Mesenchymal stem cell (in vitro differentiated cells and primary cell): ENCODE data around the gene FOXP1.
A peak's percentile ranks its signal among the peaks of the same experiment; 100 is the strongest.
"Not testable (repeated sequence)": the region's sequence is repeated elsewhere in the genome, so short reads cannot be mapped to it uniquely, and the experiment has no call there.

Experiments
- DNase-seq: peaks from one replicate; pipeline ENCODE4 v3.0.0-alpha.2; 2013
- H2AFZ ChIP-seq: one replicate; pipeline ENCODE4 v1.6.1; 2013; ENCODE audit warnings: low read depth, mild to moderate bottlenecking, control low read depth, inconsistent platforms, low read length, moderate library complexity
- H2AK5ac ChIP-seq: 2 replicates; pipeline ENCODE4 v1.6.1; 2013; ENCODE audit warnings: low read length, moderate library complexity, mild to moderate bottlenecking, inconsistent platforms; ENCODE audit not compliant: severe bottlenecking
- H2BK120ac ChIP-seq: one replicate; pipeline ENCODE4 v1.6.1; 2013; ENCODE audit warnings: low read depth, mild to moderate bottlenecking, inconsistent platforms, low read length, moderate library complexity
- H2BK12ac ChIP-seq, 2 experiments: one replicate each; pipeline ENCODE4 v1.6.1; 2013; ENCODE audit warnings: inconsistent platforms in 2 of 2, low read length in 2 of 2, mild to moderate bottlenecking in 2 of 2, moderate library complexity in 2 of 2, control low read depth in 1 of 2
- H2BK15ac ChIP-seq: one replicate; pipeline ENCODE4 v1.6.1; 2013; ENCODE audit warnings: mild to moderate bottlenecking, low read depth, inconsistent platforms; ENCODE audit not compliant: poor library complexity, severe bottlenecking
- H2BK5ac ChIP-seq: 2 replicates; pipeline ENCODE4 v1.6.1; 2013; ENCODE audit warnings: low read depth, mild to moderate bottlenecking, low read length, control low read depth, inconsistent platforms; ENCODE audit not compliant: poor library complexity, severe bottlenecking
- H3K14ac ChIP-seq, 2 experiments: one replicate each; pipeline ENCODE4 v1.6.1; 2013; ENCODE audit warnings: inconsistent platforms in 2 of 2, low read length in 2 of 2, control low read depth in 1 of 2, mild to moderate bottlenecking in 1 of 2, moderate library complexity in 1 of 2
- H3K18ac ChIP-seq, 2 experiments: one replicate each; pipeline ENCODE4 v1.6.1; 2013; ENCODE audit warnings: inconsistent platforms in 2 of 2, low read length in 2 of 2, control low read depth in 1 of 2, low read depth in 1 of 2, mild to moderate bottlenecking in 1 of 2
- H3K23ac ChIP-seq, 2 experiments: one replicate each; pipeline ENCODE4 v1.6.1; 2013; ENCODE audit warnings: inconsistent platforms in 2 of 2, low read length in 2 of 2, mild to moderate bottlenecking in 2 of 2, moderate library complexity in 2 of 2, control low read depth in 1 of 2
- H3K27ac ChIP-seq: 2 replicates; pipeline ENCODE4 v1.5.1; 2013; ENCODE audit warnings: mild to moderate bottlenecking, moderate library complexity, low read length, control low read depth, inconsistent platforms; ENCODE audit not compliant: poor library complexity, severe bottlenecking
- H3K27me3 ChIP-seq, 2 experiments: 2 replicates each; pipeline versions ENCODE4 v1.6.1 to v1.7.0; 2013; ENCODE audit warnings: low read length in 2 of 2, mild to moderate bottlenecking in 2 of 2, moderate library complexity in 2 of 2, control low read depth in 1 of 2, inconsistent platforms in 1 of 2; ENCODE audit not compliant: control insufficient read depth in 1 of 2, insufficient read depth in 1 of 2
- H3K36me3 ChIP-seq, 2 experiments: 2 replicates each; pipeline versions ENCODE4 v1.6.1 to v1.7.0; 2013; ENCODE audit warnings: low read length in 2 of 2, control low read depth in 1 of 2, inconsistent platforms in 1 of 2, low read depth in 1 of 2, mild to moderate bottlenecking in 1 of 2; ENCODE audit not compliant: insufficient read depth in 2 of 2, control insufficient read depth in 1 of 2
- H3K4ac ChIP-seq, 2 experiments: one replicate each; pipeline ENCODE4 v1.6.1; 2013; ENCODE audit warnings: inconsistent platforms in 2 of 2, low read length in 2 of 2, mild to moderate bottlenecking in 2 of 2, moderate library complexity in 2 of 2, control low read depth in 1 of 2, low read depth in 1 of 2
- H3K4me1 ChIP-seq: 2 replicates; pipeline ENCODE4 v1.6.1; 2013; ENCODE audit warnings: low read depth, low read length, control low read depth; ENCODE audit not compliant: control insufficient read depth, insufficient read depth
- H3K4me2 ChIP-seq: 2 replicates; pipeline ENCODE4 v1.6.1; 2013; ENCODE audit warnings: low read length, mild to moderate bottlenecking, inconsistent platforms; ENCODE audit not compliant: poor library complexity, severe bottlenecking
- H3K4me3 ChIP-seq, 2 experiments: 2 replicates each; pipeline versions ENCODE4 v1.5.1 to v1.7.0; 2013; ENCODE audit warnings: low read length in 2 of 2, mild to moderate bottlenecking in 2 of 2, control low read depth in 1 of 2, low read depth in 1 of 2; ENCODE audit not compliant: insufficient read depth in 1 of 2
- H3K79me1 ChIP-seq: replicated peaks from 2 replicates; pipeline ENCODE4 v1.6.1; 2013; ENCODE audit warnings: mild to moderate bottlenecking, control low read depth, low read length, inconsistent platforms; ENCODE audit not compliant: poor library complexity, severe bottlenecking
- H3K9ac ChIP-seq: 2 replicates; pipeline ENCODE4 v1.7.0; 2013; ENCODE audit warnings: mild to moderate bottlenecking, low read length, moderate library complexity
- H3K9me3 ChIP-seq: 2 replicates; pipeline ENCODE4 v1.7.0; 2013; ENCODE audit warnings: mild to moderate bottlenecking, low read length; ENCODE audit not compliant: control insufficient read depth
- H4K8ac ChIP-seq: one replicate; pipeline ENCODE4 v1.6.1; 2013; ENCODE audit warnings: inconsistent platforms, mild to moderate bottlenecking, low read length, moderate library complexity
- H4K91ac ChIP-seq: one replicate; pipeline ENCODE4 v1.6.1; 2013; ENCODE audit warnings: mild to moderate bottlenecking, low read length, inconsistent platforms
- WGBS: methylation state at CpG from one replicate; pipeline ENCODE4 v1.1.7; 2013; ENCODE audit warnings: mixed read lengths; 5-methylcytosine and 5-hydroxymethylcytosine counted together

The FOXP1 gene

GRCh38 chr3:71530903-71531530 lies 52.5 kb downstream of the FOXP1 start:
- H3K14ac ChIP-seq: no peak overlapping the region
- H2BK5ac ChIP-seq: peak overlapping the region; percentile 19
- no peak overlapping the region for H3K4ac ChIP-seq
- H3K4me2 ChIP-seq: no peak overlapping the region
- no peak overlapping the region for H3K9ac ChIP-seq
- H2BK12ac ChIP-seq: no peak overlapping the region
- H3K9me3 ChIP-seq: no peaks in the 10 kb centered on the region
- DNase-seq: no peak
- no peak overlapping the region for H2BK15ac ChIP-seq
- 70% methylated on average over 9 of the region's 9 CpGs for WGBS
- H3K27ac ChIP-seq: peak overlapping the region; percentile 66
- H3K79me1 ChIP-seq: peaks cover 5% of the 10 kb centered on the region
- peaks cover 0 to 10% of the 10 kb centered on the region in 2 experiments for H3K36me3 ChIP-seq
- H3K4me3 ChIP-seq: no peak overlapping the region
- no peak overlapping the region for H4K91ac ChIP-seq
- H2BK120ac ChIP-seq: no peak overlapping the region
- peaks cover 19% of the 10 kb centered on the region for H3K4me1 ChIP-seq
- no peaks in the 10 kb centered on the region for H3K27me3 ChIP-seq
- H3K18ac ChIP-seq: no peak overlapping the region
- H3K23ac ChIP-seq: no peak overlapping the region
- H2AK5ac ChIP-seq: peak overlapping the region; percentile 99
- H2AFZ ChIP-seq: no peak overlapping the region
- no peak overlapping the region for H4K8ac ChIP-seq

- no peak for DNase-seq
- 83% methylated on average over 2 of the region's 2 CpGs for WGBS
- Histone ChIP-seq H4K8ac (no peak overlapping the region), H3K18ac (no peak overlapping the region), H4K91ac (no peak overlapping the region), H3K79me1 (peaks cover 7% of the 10 kb centered on the region), H2BK15ac (no peak overlapping the region), H2BK5ac (peak overlapping the region; percentile 15), H3K4me3 (no peak overlapping the region), H3K4ac (no peak overlapping the region), H3K9ac (no peak overlapping the region), H3K4me1 (peaks cover 16% of the 10 kb centered on the region), H3K14ac (no peak overlapping the region), H2AFZ (no peak overlapping the region), H2BK120ac (no peak overlapping the region), H3K27me3 (no peaks in the 10 kb centered on the region), H3K36me3 (peaks cover 0 to 10% of the 10 kb centered on the region in 2 experiments), H2BK12ac (no peak overlapping the region), H2AK5ac (no peak overlapping the region), H3K23ac (no peak overlapping the region), H3K4me2 (no peak overlapping the region), H3K9me3 (no peaks in the 10 kb centered on the region), H3K27ac (peak overlapping the region; percentile 95)
These were observed 54.7 kb downstream of the FOXP1 start for GRCh38 chr3:71528816-71529215.

GRCh38 chr3:71526448-71526847 lies 57.1 kb downstream of the FOXP1 start:
- not testable (repeated sequence) for H3K27me3 ChIP-seq, H3K14ac ChIP-seq, H2BK12ac ChIP-seq, H3K4me2 ChIP-seq, H2AK5ac ChIP-seq, H4K91ac ChIP-seq, H2BK15ac ChIP-seq, DNase-seq, H3K9me3 ChIP-seq, H3K36me3 ChIP-seq, H4K8ac ChIP-seq, H3K4me3 ChIP-seq, H3K9ac ChIP-seq, H3K18ac ChIP-seq, H3K23ac ChIP-seq, H3K27ac ChIP-seq, H2BK5ac ChIP-seq, H3K4ac ChIP-seq, H2AFZ ChIP-seq, H2BK120ac ChIP-seq
- 91% methylated on average over 6 of the region's 9 CpGs for WGBS
- Histone ChIP-seq H3K79me1 (peaks cover 14% of the 10 kb centered on the region), H3K4me1 (peaks cover 19% of the 10 kb centered on the region)

- H2BK15ac ChIP-seq: no peak overlapping the region
- no peak overlapping the region for H3K4me3 ChIP-seq
- no peak overlapping the region for H4K91ac ChIP-seq
- H2BK120ac ChIP-seq: no peak overlapping the region
- no peaks in the 10 kb centered on the region for H3K9me3 ChIP-seq
- no peak overlapping the region for H3K4me2 ChIP-seq
- H3K27ac ChIP-seq: no peak overlapping the region
- no peak overlapping the region for H2AK5ac ChIP-seq
- 65% methylated on average over 2 of the region's 3 CpGs for WGBS
- H3K4ac ChIP-seq: no peak overlapping the region
- peaks cover 17% of the 10 kb centered on the region for H3K79me1 ChIP-seq
- no peak overlapping the region for H4K8ac ChIP-seq
- H3K14ac ChIP-seq: no peak overlapping the region
- H3K18ac ChIP-seq: no peak overlapping the region
- DNase-seq: no peak
- H3K36me3 ChIP-seq: peaks cover 0 to 6% of the 10 kb centered on the region in 2 experiments
- H3K27me3 ChIP-seq: no peaks in the 10 kb centered on the region
- no peak overlapping the region for H2AFZ ChIP-seq
- H3K4me1 ChIP-seq: peaks cover 21% of the 10 kb centered on the region
- no peak overlapping the region for H3K23ac ChIP-seq
- H2BK5ac ChIP-seq: no peak overlapping the region
- no peak overlapping the region for H3K9ac ChIP-seq
- H2BK12ac ChIP-seq: no peak overlapping the region
These were observed 58.1 kb downstream of the FOXP1 start for GRCh38 chr3:71525391-71525790.
